IMR-90 (cell line): Measurements from ENCODE around the gene ARHGAP10. TPM values are rescaled to one million over a fixed set of nuclear protein-coding genes. Genes with fewer than 3 reads are reported as not detected.
A peak's percentile ranks its signal among the peaks of the same experiment; 100 is the strongest.

Source experiments
- ATAC-seq: fragments of 200-7000 bp; cut with Tn5 transposase; 2 replicates; pipeline ENCODE4 v1.9.1; 2020; ENCODE audit warnings: low read depth, mild to moderate bottlenecking, moderate library complexity
- BruUV-seq: library from RNA; stranded (reverse); fragments of 400-500 nt; replicated peaks from 2 replicates; lab custom pipeline; 2021; lab: Mats Ljungman, UMichigan
- CTCF ChIA-PET: fragments of 300-600 bp; formaldehyde crosslinking; extraction: SDS; loops from one replicate; lab custom pipeline; 2021; ENCODE audit warnings: antibody characterized with exemption; lab: Yijun Ruan, JAX
- POLR2A ChIA-PET: fragments of 300-600 bp; sonication (Branson Sonifier 250); formaldehyde crosslinking; loops from one replicate; lab custom pipeline; 2022; ENCODE audit warnings: antibody characterized with exemption; ENCODE audit not compliant: unreplicated experiment; lab: Charles Lee
- DNase-seq: peaks from one replicate; pipeline ENCODE4 v3.0.0; 2013
- H2AFZ ChIP-seq: replicated peaks from 2 replicates; pipeline ENCODE3; 2013; ENCODE audit warnings: low read length, mild to moderate bottlenecking; ENCODE audit not compliant: poor library complexity
- H2AK5ac ChIP-seq: 2 replicates; pipeline ENCODE4 v1.6.1; 2013; ENCODE audit warnings: low read depth, low read length, inconsistent platforms
- H2AK9ac ChIP-seq: replicated peaks from 2 replicates; pipeline ENCODE3; 2013; ENCODE audit warnings: mild to moderate bottlenecking, low read depth, low read length, moderate library complexity; ENCODE audit not compliant: poor library complexity
- H2BK120ac ChIP-seq: 2 replicates; pipeline ENCODE4 v1.6.1; 2013; ENCODE audit warnings: low read depth, low read length, inconsistent platforms
- H2BK15ac ChIP-seq: 3 replicates; pipeline ENCODE4 v1.6.1; 2013; ENCODE audit warnings: low read depth, low read length, inconsistent platforms
- H2BK20ac ChIP-seq: 2 replicates; pipeline ENCODE4 v1.6.1; 2013; ENCODE audit warnings: low read depth, mild to moderate bottlenecking, inconsistent platforms, low read length, moderate library complexity
- H2BK5ac ChIP-seq: 2 replicates; pipeline ENCODE4 v1.6.1; 2013; ENCODE audit warnings: mild to moderate bottlenecking, low read depth, low read length, inconsistent platforms; ENCODE audit not compliant: poor library complexity, severe bottlenecking
- H3K14ac ChIP-seq: replicated peaks from 2 replicates; pipeline ENCODE4 v1.6.1; 2013; ENCODE audit warnings: low read depth, low read length, inconsistent platforms
- H3K18ac ChIP-seq: 2 replicates; pipeline ENCODE4 v1.6.1; 2013; ENCODE audit warnings: low read depth, low read length, control low read depth
- H3K23ac ChIP-seq: 2 replicates; pipeline ENCODE4 v1.6.1; 2013; ENCODE audit warnings: low read depth, low read length, inconsistent platforms
- H3K27ac ChIP-seq: 2 replicates; pipeline ENCODE4 v1.5.1; 2013; ENCODE audit warnings: mild to moderate bottlenecking, control low read depth, low read length; ENCODE audit not compliant: insufficient read depth
- H3K27me3 ChIP-seq: 2 replicates; pipeline ENCODE4 v1.6.1; 2013; ENCODE audit warnings: low read length; ENCODE audit not compliant: control insufficient read depth, insufficient read depth
- H3K36me3 ChIP-seq: 2 replicates; pipeline ENCODE4 v1.6.1; 2013; ENCODE audit warnings: low read length, mixed read lengths; ENCODE audit not compliant: control insufficient read depth, insufficient read depth
- H3K4ac ChIP-seq: 2 replicates; pipeline ENCODE4 v1.6.1; 2013; ENCODE audit warnings: low read depth, low read length, inconsistent platforms
- H3K4me1 ChIP-seq: 2 replicates; pipeline ENCODE4 v1.6.1; 2013; ENCODE audit warnings: low read length, mixed read lengths; ENCODE audit not compliant: control insufficient read depth, insufficient read depth
- H3K4me2 ChIP-seq: 2 replicates; pipeline ENCODE4 v1.6.1; 2013; ENCODE audit warnings: low read depth, mild to moderate bottlenecking, control low read depth, low read length, moderate library complexity
- H3K4me3 ChIP-seq: 2 replicates; pipeline ENCODE4 v1.5.1; 2013; ENCODE audit warnings: low read depth, mild to moderate bottlenecking, control low read depth, low read length, moderate library complexity; ENCODE audit not compliant: insufficient read depth
- H3K56ac ChIP-seq: 2 replicates; pipeline ENCODE4 v1.6.1; 2013; ENCODE audit warnings: low read length, inconsistent platforms; ENCODE audit not compliant: insufficient read depth; ENCODE audit errors: extremely low read depth
- H3K79me1 ChIP-seq, 2 experiments: 2 replicates each; pipeline ENCODE4 v1.6.1; 2013; ENCODE audit warnings: low read length in 2 of 2, inconsistent platforms in 1 of 2, low read depth in 1 of 2
- H3K9ac ChIP-seq: 2 replicates; pipeline ENCODE4 v1.6.1; 2013; ENCODE audit warnings: low read depth, low read length, control low read depth
- H3K9me1 ChIP-seq: 2 replicates; pipeline ENCODE4 v1.6.1; 2013; ENCODE audit warnings: low read length, inconsistent platforms; ENCODE audit not compliant: insufficient read depth
- H3K9me3 ChIP-seq: 2 replicates; pipeline ENCODE4 v1.6.1; 2013; ENCODE audit warnings: low read length; ENCODE audit not compliant: control insufficient read depth, insufficient read depth
- H4K20me1 ChIP-seq: 2 replicates; pipeline ENCODE4 v1.6.1; 2013; ENCODE audit warnings: low read length, inconsistent platforms; ENCODE audit not compliant: insufficient read depth
- H4K5ac ChIP-seq: 2 replicates; pipeline ENCODE4 v1.6.1; 2013; ENCODE audit warnings: mild to moderate bottlenecking, low read depth, low read length, control low read depth
- H4K8ac ChIP-seq, 2 experiments: 2 replicates each; pipeline ENCODE4 v1.6.1; 2013; ENCODE audit warnings: low read depth in 2 of 2, low read length in 2 of 2, control low read depth in 1 of 2, inconsistent platforms in 1 of 2
- H4K91ac ChIP-seq: 2 replicates; pipeline ENCODE4 v1.6.1; 2013; ENCODE audit warnings: low read depth, low read length, inconsistent platforms; ENCODE audit not compliant: insufficient read depth
- CEBPB ChIP-seq: IDR thresholded peaks from 2 replicates; pipeline ENCODE4 v1.6.1; 2012; ENCODE audit warnings: low read depth, low read length, improper control_type of control experiment
- MXI1 ChIP-seq: IDR thresholded peaks from 2 replicates; pipeline ENCODE4 v1.6.1; 2012; ENCODE audit warnings: low read depth, mild to moderate bottlenecking, low read length, moderate library complexity, borderline replicate concordance
- WGBS, 2 experiments: methylation state at CpG; one replicate each; pipeline versions ENCODE4 v1.1.5 to v1.1.7; 2013; ENCODE audit warnings: missing lambda C conversion rate in 2 of 2; ENCODE audit not compliant: insufficient read length in 1 of 2; ENCODE audit errors: extremely low coverage in 2 of 2; 5-methylcytosine and 5-hydroxymethylcytosine counted together
- dilution Hi-C: fragments of 300-500 bp; cut with HindIII; formaldehyde crosslinking; loops from one replicate; pipeline ENCODE4 v1.14.3; 2018; ENCODE audit warnings: low sequenced_read_pairs; ENCODE audit not compliant: unreplicated experiment
- in situ Hi-C: fragments of 300-500 bp; cut with MboI; formaldehyde crosslinking; loops from 3 replicates; pipeline ENCODE4 v1.14.3; 2019; ENCODE audit warnings: low sequenced_read_pairs, inconsistent platforms, mixed read lengths
- intact Hi-C: fragments of 100-400 bp; cut with micrococcal nuclease; formaldehyde crosslinking; loops from 2 replicates; pipeline ENCODE4 v1.10.0; 2022
- polyA plus RNA-seq, 3 experiments: library from polyadenylated mRNA; depleted of rRNA; stranded (reverse); fragments of >200 nt; gene quantifications; 2 replicates each; pipeline ENCODE4 v1.2.3, GENCODE V29; 2012; ENCODE audit warnings: low replicate concordance in 1 of 3
- total RNA-seq: library from RNA; depleted of rRNA; stranded (reverse); fragments of >200 nt; gene quantifications from 2 replicates; pipeline ENCODE4 v1.2.3, GENCODE V29; 2012

The ARHGAP10 gene
- total and polyA plus RNA-seq, 2 of the 4 experiments (the other 2 are of a cell fraction) = 27.1 to 29.4 TPM

GRCh38 chr4:147717878-147718277 lies 14.0 kb upstream of the ARHGAP10 start:
- Histone ChIP-seq H3K23ac (no peak overlapping the region), H3K9me1 (no peaks in the 10 kb centered on the region), H2BK5ac (no peak overlapping the region), H2AK5ac (no peak overlapping the region), H4K5ac (no peak overlapping the region), H3K4me2 (no peak overlapping the region), H4K20me1 (no peaks in the 10 kb centered on the region), H3K18ac (no peak overlapping the region), H2AK9ac (no peak overlapping the region), H3K56ac (no peak overlapping the region), H3K4me1 (peaks cover 4% of the 10 kb centered on the region; the same call in 1 of the 2 replicates), H2BK120ac (no peak overlapping the region), H3K79me1 (no peaks in the 10 kb centered on the region), H4K91ac (no peak overlapping the region), H2BK15ac (no peak overlapping the region), H3K4ac (no peak overlapping the region), H3K4me3 (no peak overlapping the region), H3K36me3 (no peaks in the 10 kb centered on the region), H3K14ac (no peak overlapping the region), H3K27ac (no peak overlapping the region), H2AFZ (no peak overlapping the region), H2BK20ac (no peak overlapping the region), H3K9me3 (no peaks in the 10 kb centered on the region), H3K27me3 (no peaks in the 10 kb centered on the region), H4K8ac (no peak overlapping the region), H3K9ac (no peak overlapping the region)
- dilution Hi-C loops = no loop called here
- no TSS peak for BruUV-seq
- intact Hi-C loops = no loop called here
- ChIA-PET POLR2A (no interaction called here), CTCF (no interaction called here)
- ATAC-seq (no peak), DNase-seq (no peak)
- WGBS, 2 experiments = no CpG with 5 or more reads among the region's 1 CpG
- in situ Hi-C loops = no loop called here
- peak; percentile 32; the same call in 1 of the 2 replicates for TF ChIP-seq CEBPB
- TF ChIP-seq MXI1 = no peak
